Mesothelial cell of epicardium (in vitro differentiated cells): Measurements from ENCODE around the gene ZFP91. TPM values are rescaled to one million over a fixed set of nuclear protein-coding genes. Genes with fewer than 3 reads are reported as not detected.

Experiments
- DNase-seq, 2 experiments: peaks; one replicate each; pipeline ENCODE4 v3.0.0; 2021; ENCODE audit warnings: low spot score in 2 of 2; ENCODE audit not compliant: unreplicated experiment in 2 of 2
- H3K27ac Mint-ChIP-seq: 2 replicates; pipeline ENCODE4 v1.8.0; 2021; ENCODE audit warnings: mixed read lengths
- H3K27me3 Mint-ChIP-seq: 2 replicates; pipeline ENCODE4 v1.8.0; 2021; ENCODE audit warnings: low read depth, mixed read lengths
- H3K36me3 Mint-ChIP-seq: 2 replicates; pipeline ENCODE4 v1.8.0; 2021; ENCODE audit warnings: mixed read lengths
- H3K4me1 Mint-ChIP-seq: 2 replicates; pipeline ENCODE4 v1.8.0; 2021; ENCODE audit warnings: mixed read lengths
- H3K4me3 Mint-ChIP-seq: 2 replicates; pipeline ENCODE4 v1.8.0; 2021; ENCODE audit warnings: mild to moderate bottlenecking, moderate library complexity, mixed read lengths
- H3K9me3 Mint-ChIP-seq: 2 replicates; pipeline ENCODE4 v1.8.0; 2021; ENCODE audit warnings: mixed read lengths
- total RNA-seq: library from RNA; stranded (reverse); gene quantifications from 3 replicates; pipeline ENCODE4 v1.2.1, GENCODE V29; 2021
- TF ChIP-seq, protein P1 (sequence below): fragments of 200-600 bp; sonication (generic); IDR thresholded peaks from one replicate; pipeline ENCODE4 v1.5.0; 2021; ENCODE audit warnings: antibody characterized with exemption; ENCODE audit not compliant: unreplicated experiment

The ZFP91 gene
- total RNA-seq, 1 donor from 2014 or later: 39.7 TPM

GRCh38 chr11:58640386-58641023 lies 61.6 kb downstream of the ZFP91 start:
- peaks cover 13% of the 10 kb centered on the region for H3K9me3 Mint-ChIP-seq
- no peaks in the 10 kb centered on the region for H3K36me3 Mint-ChIP-seq
- H3K27me3 Mint-ChIP-seq: peaks cover 12% of the 10 kb centered on the region
- H3K4me1 Mint-ChIP-seq: no peaks in the 10 kb centered on the region
- no peak overlapping the region for H3K4me3 Mint-ChIP-seq
- DNase-seq: no peak
- no peak overlapping the region for H3K27ac Mint-ChIP-seq
- TF ChIP-seq, protein P1, sequence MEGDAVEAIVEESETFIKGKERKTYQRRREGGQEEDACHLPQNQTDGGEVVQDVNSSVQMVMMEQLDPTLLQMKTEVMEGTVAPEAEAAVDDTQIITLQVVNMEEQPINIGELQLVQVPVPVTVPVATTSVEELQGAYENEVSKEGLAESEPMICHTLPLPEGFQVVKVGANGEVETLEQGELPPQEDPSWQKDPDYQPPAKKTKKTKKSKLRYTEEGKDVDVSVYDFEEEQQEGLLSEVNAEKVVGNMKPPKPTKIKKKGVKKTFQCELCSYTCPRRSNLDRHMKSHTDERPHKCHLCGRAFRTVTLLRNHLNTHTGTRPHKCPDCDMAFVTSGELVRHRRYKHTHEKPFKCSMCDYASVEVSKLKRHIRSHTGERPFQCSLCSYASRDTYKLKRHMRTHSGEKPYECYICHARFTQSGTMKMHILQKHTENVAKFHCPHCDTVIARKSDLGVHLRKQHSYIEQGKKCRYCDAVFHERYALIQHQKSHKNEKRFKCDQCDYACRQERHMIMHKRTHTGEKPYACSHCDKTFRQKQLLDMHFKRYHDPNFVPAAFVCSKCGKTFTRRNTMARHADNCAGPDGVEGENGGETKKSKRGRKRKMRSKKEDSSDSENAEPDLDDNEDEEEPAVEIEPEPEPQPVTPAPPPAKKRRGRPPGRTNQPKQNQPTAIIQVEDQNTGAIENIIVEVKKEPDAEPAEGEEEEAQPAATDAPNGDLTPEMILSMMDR: no peak

DNA sequence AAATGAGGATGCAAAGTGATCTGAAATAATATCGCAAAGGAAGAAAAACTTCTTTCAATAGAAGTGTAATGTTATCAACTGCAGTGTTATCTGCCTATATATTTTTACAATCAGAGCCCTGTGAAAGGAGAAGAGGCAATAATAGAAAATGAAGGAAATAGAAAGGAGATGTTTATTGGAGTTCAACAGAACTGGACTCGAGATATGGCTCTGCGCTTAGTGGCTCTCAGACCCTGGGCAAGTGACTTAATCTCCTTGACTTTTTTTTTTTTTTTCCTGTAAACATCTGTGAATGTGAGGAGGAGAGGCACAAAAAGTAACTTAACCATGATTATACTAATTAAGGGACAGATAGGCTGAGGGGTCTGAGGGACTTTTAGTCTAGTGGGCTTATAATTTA lies 62.5 kb downstream of the ZFP91 start:
- no peaks in the 10 kb centered on the region for H3K4me1 Mint-ChIP-seq
- H3K27ac Mint-ChIP-seq: no peak overlapping the region

DNA sequence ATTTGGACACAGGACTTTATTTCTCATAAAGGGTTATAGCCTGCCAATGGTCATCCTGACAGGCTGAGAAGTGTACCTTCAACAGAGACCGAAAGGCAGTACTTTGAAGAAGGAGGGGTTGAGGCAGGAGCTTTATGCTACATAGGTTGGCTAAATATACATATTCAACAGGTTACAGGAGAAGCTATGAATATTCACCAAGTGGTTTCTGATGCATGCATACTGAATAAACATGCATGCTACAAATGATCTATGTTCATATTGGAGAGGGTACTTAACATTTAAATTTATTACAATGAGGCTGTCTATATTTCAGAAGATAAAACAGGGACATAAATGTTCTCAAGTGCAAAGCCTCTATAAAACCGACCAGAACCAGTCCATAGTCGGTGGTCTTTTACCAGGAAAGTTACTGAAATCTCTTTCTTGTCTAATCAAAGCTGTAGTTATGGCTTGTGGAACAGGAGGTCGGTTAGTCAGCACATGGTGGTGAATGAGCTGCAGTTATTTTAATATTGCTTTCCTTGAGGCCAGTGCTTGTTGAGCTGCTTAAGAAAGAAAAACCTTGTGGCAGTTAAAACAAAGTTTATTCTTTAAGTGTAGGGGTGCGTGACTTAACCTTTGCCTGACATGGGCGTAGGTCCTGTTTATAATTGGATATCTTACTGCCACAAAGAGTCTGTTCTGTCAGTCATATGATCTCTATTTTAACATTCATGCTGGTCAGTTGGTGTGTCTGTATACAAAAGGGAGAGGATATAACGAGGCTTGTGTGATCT lies 63.1 kb downstream of the ZFP91 start:
- Mint-ChIP-seq H3K27ac (no peak overlapping the region), H3K9me3 (peaks cover 21% of the 10 kb centered on the region), H3K4me1 (no peaks in the 10 kb centered on the region), H3K27me3 (peaks cover 12% of the 10 kb centered on the region), H3K4me3 (no peak overlapping the region), H3K36me3 (no peaks in the 10 kb centered on the region)
- no peak for DNase-seq
- TF ChIP-seq, protein P1: no peak

More for the DNA sequence above, 62.5 kb downstream of the ZFP91 start:
- TF ChIP-seq, protein P1: no peak
- peaks cover 12% of the 10 kb centered on the region for H3K27me3 Mint-ChIP-seq
- peaks cover 17% of the 10 kb centered on the region for H3K9me3 Mint-ChIP-seq
- no peaks in the 10 kb centered on the region for H3K36me3 Mint-ChIP-seq
- DNase-seq: no peak
- no peak overlapping the region for H3K4me3 Mint-ChIP-seq

DNA sequence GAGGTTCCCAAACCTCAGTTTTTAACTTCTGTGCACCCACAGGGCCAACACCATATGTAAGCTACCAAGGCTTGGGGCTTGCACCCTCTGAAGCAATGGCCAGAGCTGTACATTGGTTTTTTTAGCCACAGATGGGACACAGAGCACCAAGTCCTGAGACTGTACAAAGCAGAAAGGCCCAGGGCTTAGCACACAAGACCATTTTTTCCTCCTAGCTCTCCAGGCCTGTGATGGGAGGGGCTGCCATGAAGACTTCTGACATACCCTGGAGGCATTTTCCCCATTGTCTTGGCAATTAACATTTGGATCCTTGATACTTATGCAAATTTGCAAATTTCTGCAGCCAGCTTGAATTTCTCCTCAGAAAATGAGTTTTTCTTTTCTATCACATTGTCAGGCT lies 67.0 kb downstream of the ZFP91 start:
- peaks cover 21% of the 10 kb centered on the region for H3K9me3 Mint-ChIP-seq
- no peaks in the 10 kb centered on the region for H3K4me1 Mint-ChIP-seq
- peaks cover 9% of the 10 kb centered on the region for H3K27me3 Mint-ChIP-seq
- no peak for DNase-seq
- TF ChIP-seq, protein P1: no peak
- H3K27ac Mint-ChIP-seq: no peak overlapping the region
- H3K4me3 Mint-ChIP-seq: no peak overlapping the region
- H3K36me3 Mint-ChIP-seq: no peaks in the 10 kb centered on the region

GRCh38 chr11:58647141-58647699 lies 68.4 kb downstream of the ZFP91 start:
- H3K9me3 Mint-ChIP-seq: peaks cover 21% of the 10 kb centered on the region
- H3K27ac Mint-ChIP-seq: no peak overlapping the region
- TF ChIP-seq, protein P1: no peak
- no peaks in the 10 kb centered on the region for H3K4me1 Mint-ChIP-seq
- H3K36me3 Mint-ChIP-seq: no peaks in the 10 kb centered on the region
- H3K27me3 Mint-ChIP-seq: peaks cover 11% of the 10 kb centered on the region
- H3K4me3 Mint-ChIP-seq: no peak overlapping the region
- DNase-seq: no peak
